Activated naive CD8-positive, alpha-beta T cell (primary cell): ENCODE data around the gene ATG14.
A peak's percentile ranks its signal among the peaks of the same experiment; 100 is the strongest.

ENCODE experiments used
- H3K27ac Mint-ChIP-seq: one replicate; pipeline ENCODE4 v1.8.0; 2021; ENCODE audit warnings: mixed read lengths
- H3K27me3 Mint-ChIP-seq: one replicate; pipeline ENCODE4 v1.8.0; 2021; ENCODE audit warnings: mixed read lengths
- H3K36me3 Mint-ChIP-seq: one replicate; pipeline ENCODE4 v1.8.0; 2021; ENCODE audit warnings: mixed read lengths
- H3K4me1 Mint-ChIP-seq: one replicate; pipeline ENCODE4 v1.8.0; 2021; ENCODE audit warnings: low read depth, mixed read lengths
- H3K4me3 Mint-ChIP-seq: one replicate; pipeline ENCODE4 v1.8.0; 2021; ENCODE audit warnings: mild to moderate bottlenecking, mixed read lengths
- H3K9me3 Mint-ChIP-seq: one replicate; pipeline ENCODE4 v1.8.0; 2021; ENCODE audit warnings: low read depth, mixed read lengths

Gene ATG14

DNA sequence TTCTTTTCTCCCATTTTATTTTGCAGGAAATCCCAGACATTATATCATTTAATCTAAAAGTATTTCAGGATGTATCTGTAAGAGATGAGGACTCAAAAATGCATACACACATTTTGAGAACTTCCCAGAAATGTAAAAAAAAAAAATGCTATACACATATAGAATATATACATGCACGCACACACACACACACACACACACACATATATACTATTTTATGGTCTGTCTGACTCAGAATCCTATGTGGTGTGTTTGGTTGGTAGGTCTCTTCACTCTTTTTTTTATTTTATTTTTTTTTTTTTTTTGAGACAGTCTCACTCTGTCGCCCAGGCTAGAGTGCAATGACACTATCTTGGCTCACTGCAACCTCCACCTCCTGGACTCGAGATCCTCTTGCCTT is 74.9 kb downstream of the ATG14 start:
- Mint-ChIP-seq H3K27ac (peak overlapping the region; percentile 23), H3K4me1 (peaks cover 81% of the 10 kb centered on the region), H3K9me3 (no peaks in the 10 kb centered on the region), H3K36me3 (peaks cover 3% of the 10 kb centered on the region), H3K27me3 (no peaks in the 10 kb centered on the region), H3K4me3 (peak overlapping the region; percentile 33)

DNA sequence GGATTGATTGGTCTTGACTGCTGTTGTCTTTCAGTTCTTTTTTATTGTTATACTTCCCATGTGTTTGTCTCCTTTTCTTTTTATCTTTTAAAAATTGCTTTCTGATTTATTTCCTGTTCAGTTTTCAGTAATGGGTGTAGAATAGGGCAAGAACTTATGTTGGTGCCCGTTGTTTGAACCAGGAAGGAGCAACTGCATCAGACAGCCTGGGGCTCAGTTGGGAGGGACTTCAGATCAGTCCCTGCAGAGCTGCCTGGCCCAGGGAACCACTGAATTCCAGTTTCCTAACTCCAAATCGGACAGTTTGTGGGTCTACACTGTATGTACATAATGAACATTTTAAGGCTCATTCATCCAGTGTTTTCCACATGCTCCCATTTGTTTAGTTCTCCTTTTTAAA is 75.5 kb downstream of the ATG14 start:
- peak overlapping the region; percentile 33 for H3K4me3 Mint-ChIP-seq
- no peaks in the 10 kb centered on the region for H3K9me3 Mint-ChIP-seq
- peaks cover 79% of the 10 kb centered on the region for H3K4me1 Mint-ChIP-seq
- H3K36me3 Mint-ChIP-seq: peaks cover 3% of the 10 kb centered on the region
- no peaks in the 10 kb centered on the region for H3K27me3 Mint-ChIP-seq
- peak overlapping the region; percentile 23 for H3K27ac Mint-ChIP-seq

DNA sequence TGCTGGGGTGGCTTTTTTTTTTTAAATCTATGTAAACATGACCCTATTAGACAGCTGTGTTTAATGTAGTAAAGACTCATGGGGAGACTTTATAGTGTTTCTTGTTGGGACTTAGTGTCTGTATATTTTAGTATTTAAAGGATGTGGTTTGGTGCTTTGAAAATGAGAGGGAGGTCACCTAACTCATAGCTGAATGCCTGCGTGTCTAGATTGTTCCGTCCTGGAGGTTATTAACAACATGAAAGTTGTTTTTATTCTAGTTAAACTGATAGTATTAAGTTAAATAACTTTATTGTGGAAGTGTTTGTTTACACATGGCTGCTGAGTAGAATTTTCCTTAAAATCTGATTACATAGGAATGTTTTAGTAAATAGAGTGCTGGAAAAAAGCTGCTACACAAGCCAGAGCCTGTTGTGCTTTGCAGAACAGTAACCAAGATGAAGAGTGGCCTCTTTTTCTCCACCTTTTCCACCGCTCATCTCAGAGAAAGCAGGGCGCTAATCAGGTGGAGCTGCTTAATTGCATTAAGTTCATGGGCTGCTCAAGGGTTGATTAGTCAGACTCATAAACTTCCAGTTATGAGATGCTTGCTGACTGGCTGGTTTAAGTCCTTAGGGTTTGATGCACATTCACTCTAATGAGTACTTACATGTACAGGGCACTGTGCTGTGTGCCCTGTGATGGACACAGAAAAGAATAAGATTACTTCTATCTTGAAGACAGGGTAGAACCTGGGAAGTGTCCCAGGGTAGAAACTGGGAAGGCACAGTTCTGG is 77.7 kb downstream of the ATG14 start:
- Mint-ChIP-seq H3K9me3 (no peaks in the 10 kb centered on the region), H3K27me3 (no peaks in the 10 kb centered on the region), H3K27ac (peak overlapping the region; percentile 79), H3K4me1 (peaks cover 77% of the 10 kb centered on the region), H3K4me3 (peak overlapping the region; percentile 76), H3K36me3 (peaks cover 3% of the 10 kb centered on the region)

DNA sequence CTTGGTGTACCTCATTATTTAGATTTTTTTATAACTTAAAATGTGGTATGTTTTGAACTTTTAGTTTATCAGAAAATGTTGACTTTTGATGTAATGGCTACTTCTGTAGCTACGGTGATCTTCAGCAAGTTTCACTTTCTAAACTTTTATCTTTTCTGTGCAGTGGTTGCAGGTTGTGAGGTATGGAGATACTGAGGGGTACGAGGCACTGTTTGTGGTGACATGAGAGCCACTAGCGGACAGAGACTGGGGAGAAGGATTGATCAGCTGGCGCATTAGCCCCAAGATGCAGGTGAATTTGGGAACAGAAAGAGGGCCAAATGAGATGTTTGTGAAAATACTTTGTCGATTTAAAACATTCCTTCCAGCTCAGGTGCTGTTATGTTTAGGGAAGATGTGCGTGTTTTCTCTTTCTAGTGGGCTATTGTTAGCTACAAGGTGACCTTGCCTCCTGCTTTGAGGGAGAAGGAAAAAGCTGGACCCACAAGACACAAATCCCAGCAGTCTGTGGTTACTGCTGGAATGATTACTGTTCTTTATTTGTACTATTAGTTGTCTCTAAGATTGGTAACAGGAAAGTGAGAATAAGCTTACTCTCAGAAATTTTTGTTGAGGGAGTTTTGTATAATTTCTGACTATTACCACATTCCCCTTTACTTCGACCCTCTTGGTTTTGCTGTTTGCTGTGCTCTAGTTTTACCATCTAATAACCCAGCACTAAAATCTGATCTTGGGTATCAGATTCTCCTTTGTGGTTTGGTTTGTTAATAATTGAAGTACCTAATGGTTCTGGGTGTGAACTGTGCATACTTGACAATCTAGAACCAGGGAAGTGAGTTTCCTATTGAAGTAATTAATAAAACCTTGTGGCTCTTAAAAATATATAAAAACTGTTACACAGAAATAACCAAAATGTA is 78.7 kb downstream of the ATG14 start:
- peak overlapping the region; percentile 31 for H3K27ac Mint-ChIP-seq
- peaks cover 74% of the 10 kb centered on the region for H3K4me1 Mint-ChIP-seq
- peaks cover 3% of the 10 kb centered on the region for H3K36me3 Mint-ChIP-seq
- H3K27me3 Mint-ChIP-seq: no peaks in the 10 kb centered on the region
- H3K9me3 Mint-ChIP-seq: no peaks in the 10 kb centered on the region
- peak overlapping the region; percentile 76 for H3K4me3 Mint-ChIP-seq

DNA sequence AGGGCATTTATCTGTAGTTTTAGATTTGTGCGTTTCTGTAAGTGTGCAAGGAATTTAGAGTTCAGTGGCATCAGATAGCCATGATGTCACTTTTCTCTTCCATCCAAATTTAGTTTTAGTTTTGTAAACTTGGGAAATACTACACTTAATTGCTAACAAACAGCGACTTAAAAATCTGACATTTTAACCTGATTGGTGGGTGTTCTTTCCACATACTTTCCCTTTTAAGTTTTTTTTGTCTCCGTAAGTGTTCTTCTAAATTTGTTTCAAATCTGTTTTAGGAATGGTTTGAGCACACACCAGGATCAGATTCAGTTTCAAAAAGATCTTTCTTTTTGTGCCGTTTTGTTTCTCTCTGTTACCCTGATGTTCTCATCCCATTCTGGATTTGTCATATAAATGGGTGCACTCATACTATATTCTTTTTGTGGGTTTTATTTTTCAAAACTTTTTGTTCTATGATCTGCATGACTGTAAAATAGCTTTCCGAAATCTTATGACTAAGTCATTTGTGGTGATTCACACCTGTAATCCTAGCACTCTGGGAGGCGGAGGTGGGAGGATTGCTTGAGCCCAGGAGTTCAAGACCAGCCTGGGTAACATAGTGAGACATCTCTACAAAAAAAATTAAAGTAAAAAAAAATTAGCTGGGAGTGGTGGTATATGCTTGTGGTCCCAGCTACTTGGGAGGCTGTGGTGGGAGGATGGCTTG is 81.5 kb downstream of the ATG14 start:
- peak overlapping the region; percentile 65 for H3K4me3 Mint-ChIP-seq
- H3K9me3 Mint-ChIP-seq: no peaks in the 10 kb centered on the region
- H3K4me1 Mint-ChIP-seq: peaks cover 73% of the 10 kb centered on the region
- H3K27me3 Mint-ChIP-seq: no peaks in the 10 kb centered on the region
- H3K27ac Mint-ChIP-seq: peak overlapping the region; percentile 86
- H3K36me3 Mint-ChIP-seq: peaks cover 13% of the 10 kb centered on the region

DNA sequence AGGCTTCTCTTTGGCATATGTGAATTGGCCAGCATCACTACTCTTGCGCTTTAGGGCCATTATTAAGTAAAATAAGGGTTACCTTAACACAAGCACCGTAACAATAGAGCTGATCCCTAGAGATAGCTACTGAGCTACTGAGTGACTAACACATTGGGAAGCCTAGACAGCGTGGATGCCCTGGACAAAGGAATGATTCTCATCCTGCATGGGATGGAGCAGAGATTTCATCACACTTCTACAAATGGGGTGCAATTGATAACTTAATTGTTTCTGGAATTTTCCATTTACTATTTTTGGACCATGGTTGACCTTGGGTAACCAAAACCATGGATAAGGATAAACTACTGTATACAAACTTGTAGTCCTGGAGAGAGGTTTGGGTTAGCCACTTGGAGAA is 83.3 kb downstream of the ATG14 start:
- no peak overlapping the region for H3K4me3 Mint-ChIP-seq
- no peak overlapping the region for H3K27ac Mint-ChIP-seq
- H3K27me3 Mint-ChIP-seq: no peaks in the 10 kb centered on the region
- H3K4me1 Mint-ChIP-seq: peaks cover 57% of the 10 kb centered on the region
- H3K9me3 Mint-ChIP-seq: no peaks in the 10 kb centered on the region
- H3K36me3 Mint-ChIP-seq: peaks cover 11% of the 10 kb centered on the region

DNA sequence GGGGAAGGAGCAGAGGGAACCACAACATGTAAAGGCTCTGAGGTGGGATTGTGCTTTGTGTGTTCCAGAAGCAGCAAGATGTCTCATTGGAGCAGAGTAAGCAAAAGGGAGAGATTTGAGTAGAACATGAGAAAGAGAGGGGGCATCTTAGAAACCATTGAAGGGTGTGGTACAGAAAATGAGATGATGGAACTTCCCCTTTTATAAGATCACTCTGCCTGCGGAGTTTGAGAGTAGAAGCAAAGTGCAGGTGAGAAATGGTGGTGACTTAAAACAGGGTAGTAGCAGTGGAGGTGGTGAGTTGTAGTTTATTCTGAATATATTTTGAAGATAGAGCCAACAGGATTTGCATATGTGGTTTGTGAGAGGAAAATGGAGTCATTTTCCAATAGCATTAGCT is 84.5 kb downstream of the ATG14 start:
- no peaks in the 10 kb centered on the region for H3K9me3 Mint-ChIP-seq
- no peak overlapping the region for H3K4me3 Mint-ChIP-seq
- H3K4me1 Mint-ChIP-seq: peaks cover 45% of the 10 kb centered on the region
- H3K27ac Mint-ChIP-seq: no peak overlapping the region
- H3K36me3 Mint-ChIP-seq: peaks cover 11% of the 10 kb centered on the region
- H3K27me3 Mint-ChIP-seq: no peaks in the 10 kb centered on the region

DNA sequence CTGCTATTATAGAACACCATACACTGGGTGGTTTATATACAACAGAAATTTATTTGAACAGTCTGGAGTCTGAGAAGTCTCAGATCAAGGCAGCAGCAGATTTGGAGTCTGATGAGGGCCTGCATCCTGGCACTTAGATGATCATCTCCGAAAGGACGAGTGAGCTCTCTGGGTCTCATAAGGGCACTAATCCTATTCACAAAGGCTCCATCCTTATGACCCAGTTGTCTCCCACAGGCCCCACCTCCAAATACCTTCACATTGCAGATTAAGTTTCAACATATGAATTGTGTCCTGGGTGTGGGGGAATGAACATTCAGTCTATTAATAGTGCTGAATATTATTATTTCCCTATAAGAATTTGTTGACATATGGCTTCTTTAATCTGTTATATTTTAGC is 86.8 kb downstream of the ATG14 start:
- no peak overlapping the region for H3K4me3 Mint-ChIP-seq
- H3K27ac Mint-ChIP-seq: no peak overlapping the region
- H3K27me3 Mint-ChIP-seq: no peaks in the 10 kb centered on the region

DNA sequence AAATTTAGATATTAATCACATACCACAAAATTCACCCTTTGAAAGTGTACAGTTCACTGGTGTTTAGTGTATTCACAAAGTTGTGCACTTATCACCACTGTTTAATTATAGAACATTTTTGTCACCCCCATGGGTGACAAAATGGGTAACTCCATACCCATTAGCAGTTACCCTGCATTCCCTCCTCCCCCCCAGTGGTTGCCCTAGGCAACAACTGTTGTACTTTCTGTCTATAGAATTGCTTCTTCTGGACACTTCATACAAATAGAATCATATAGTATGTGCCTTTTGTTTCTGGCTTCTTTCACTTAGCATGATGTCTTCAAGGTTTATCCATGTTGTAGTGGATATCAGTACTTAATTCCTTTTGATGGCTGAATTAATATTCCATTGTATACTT is 87.7 kb downstream of the ATG14 start:
- Mint-ChIP-seq H3K36me3 (peaks cover 13% of the 10 kb centered on the region), H3K9me3 (no peaks in the 10 kb centered on the region), H3K27me3 (no peaks in the 10 kb centered on the region), H3K27ac (no peak overlapping the region), H3K4me1 (peaks cover 21% of the 10 kb centered on the region), H3K4me3 (no peak overlapping the region)

More for the DNA sequence above, 86.8 kb downstream of the ATG14 start:
- Mint-ChIP-seq H3K9me3 (no peaks in the 10 kb centered on the region), H3K4me1 (peaks cover 28% of the 10 kb centered on the region), H3K36me3 (peaks cover 11% of the 10 kb centered on the region)

DNA sequence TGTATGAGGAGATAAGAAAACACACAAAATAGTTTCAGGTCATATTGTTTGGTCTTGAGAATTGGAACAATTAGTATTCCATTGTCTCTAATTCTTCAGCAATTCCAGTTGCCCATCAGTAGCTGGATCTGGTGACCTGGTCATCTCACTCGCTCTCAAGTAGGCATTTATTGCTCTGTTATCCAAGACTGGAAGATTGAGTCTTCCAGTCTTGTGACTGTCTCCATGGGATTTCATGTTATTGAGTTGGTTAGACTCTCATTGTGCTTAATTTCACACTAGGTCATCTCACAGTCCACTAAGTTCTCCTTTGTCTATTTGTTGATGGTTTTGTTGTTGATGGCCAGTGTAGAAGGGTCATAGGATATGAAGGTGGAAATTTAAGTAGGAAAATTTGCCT is 92.9 kb downstream of the ATG14 start:
- H3K36me3 Mint-ChIP-seq: peaks cover 16% of the 10 kb centered on the region
- no peaks in the 10 kb centered on the region for H3K9me3 Mint-ChIP-seq
- no peaks in the 10 kb centered on the region for H3K27me3 Mint-ChIP-seq
- H3K4me1 Mint-ChIP-seq: peaks cover 1% of the 10 kb centered on the region
- H3K4me3 Mint-ChIP-seq: no peak overlapping the region
- no peak overlapping the region for H3K27ac Mint-ChIP-seq

DNA sequence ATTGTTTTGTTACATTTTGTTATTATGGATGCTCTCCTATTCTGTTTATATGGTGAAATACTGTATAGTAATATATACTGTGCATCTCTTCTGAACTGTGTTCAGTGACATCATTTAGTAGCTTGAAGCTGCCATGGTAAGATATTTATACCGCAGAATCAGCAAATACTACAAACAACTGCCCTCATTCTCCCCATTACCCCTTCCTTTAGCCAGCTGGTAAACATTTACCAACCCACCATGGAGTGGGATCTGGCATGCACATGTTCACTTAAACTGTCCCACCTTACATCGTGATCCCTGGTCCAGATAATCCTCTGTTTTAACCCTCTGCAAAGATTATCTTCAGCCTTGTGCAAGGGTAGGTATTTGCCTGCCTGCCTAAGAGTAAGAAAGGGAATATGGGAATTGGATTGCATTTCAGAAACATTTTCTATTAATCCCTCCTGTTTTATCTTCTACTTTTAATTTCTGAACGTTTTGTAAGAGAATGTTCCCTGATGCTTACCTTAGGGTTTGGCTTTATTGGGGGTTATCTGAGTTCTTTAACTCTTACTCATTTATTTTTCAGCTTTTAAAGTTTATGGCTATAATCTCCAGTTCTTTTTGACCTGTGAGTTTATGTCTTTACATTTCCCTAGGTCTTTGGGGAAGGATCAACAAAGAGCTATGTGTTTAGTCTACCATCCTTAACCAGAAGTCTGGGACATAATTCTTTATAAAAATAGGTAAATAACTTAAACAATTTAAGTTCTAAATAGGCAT is 93.9 kb downstream of the ATG14 start:
- Mint-ChIP-seq H3K27ac (peak overlapping the region; percentile 19), H3K4me3 (no peak overlapping the region), H3K4me1 (peaks cover 10% of the 10 kb centered on the region), H3K36me3 (peaks cover 24% of the 10 kb centered on the region), H3K9me3 (peaks cover 6% of the 10 kb centered on the region), H3K27me3 (no peaks in the 10 kb centered on the region)

DNA sequence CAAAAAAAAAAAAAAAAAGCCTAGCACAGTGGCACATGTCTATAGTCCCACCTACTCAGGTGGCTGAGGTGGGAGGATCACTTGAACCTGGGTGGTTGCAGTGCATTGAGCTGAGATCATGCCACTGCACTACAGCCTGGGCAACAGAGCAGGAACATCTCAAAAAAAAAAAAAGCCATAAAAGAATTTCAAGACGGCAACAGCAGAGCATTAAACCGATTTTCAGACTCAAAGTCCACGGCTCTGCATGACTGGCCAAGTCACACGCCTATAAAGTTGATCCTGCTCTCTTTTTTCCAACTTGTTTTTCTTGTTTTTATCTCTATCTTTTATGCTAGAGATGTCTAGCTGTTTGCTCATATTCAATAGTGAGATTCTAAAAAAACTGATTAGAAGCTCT is 95.1 kb downstream of the ATG14 start:
- Mint-ChIP-seq H3K27me3 (no peaks in the 10 kb centered on the region), H3K4me1 (peaks cover 10% of the 10 kb centered on the region), H3K4me3 (no peak overlapping the region), H3K27ac (no peak overlapping the region), H3K36me3 (peaks cover 26% of the 10 kb centered on the region), H3K9me3 (peaks cover 6% of the 10 kb centered on the region)
